HG03280 (cell line): ENCODE results near the gene USP16.

Experiments used
- ATAC-seq: cut with Tn5 transposase; IDR thresholded peaks from one replicate; pipeline ENCODE4 v1.9.1; 2021; ENCODE audit warnings: mild to moderate bottlenecking, moderate library complexity; ENCODE audit not compliant: unreplicated experiment

The USP16 gene

GRCh38 chr21:29082046-29082815, 57.8 kb downstream of the USP16 start:
- ATAC-seq, result no peak

- no peak for ATAC-seq
Observed at GRCh38 chr21:29083306-29083705, 58.8 kb downstream of the USP16 start.

DNA sequence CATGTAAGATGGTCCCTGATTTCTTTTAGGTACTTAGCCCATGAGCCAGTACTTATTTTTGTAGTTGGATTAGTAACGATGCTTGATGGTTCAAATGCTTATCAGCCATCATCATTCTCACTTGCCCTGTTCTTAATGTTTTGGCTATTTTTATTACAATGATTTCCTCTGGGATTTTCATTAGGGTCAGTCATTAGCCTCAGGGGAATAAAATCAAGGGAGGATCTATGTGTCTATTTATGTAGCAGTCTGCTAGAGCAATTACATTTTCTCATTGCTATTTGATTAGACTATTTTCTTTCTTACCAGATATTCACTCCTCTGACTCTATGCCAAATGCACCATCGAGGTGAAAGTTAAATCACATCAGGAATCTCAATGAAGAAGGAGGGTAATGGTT, 59.9 kb downstream of the USP16 start:
- ATAC-seq, result no peak

DNA sequence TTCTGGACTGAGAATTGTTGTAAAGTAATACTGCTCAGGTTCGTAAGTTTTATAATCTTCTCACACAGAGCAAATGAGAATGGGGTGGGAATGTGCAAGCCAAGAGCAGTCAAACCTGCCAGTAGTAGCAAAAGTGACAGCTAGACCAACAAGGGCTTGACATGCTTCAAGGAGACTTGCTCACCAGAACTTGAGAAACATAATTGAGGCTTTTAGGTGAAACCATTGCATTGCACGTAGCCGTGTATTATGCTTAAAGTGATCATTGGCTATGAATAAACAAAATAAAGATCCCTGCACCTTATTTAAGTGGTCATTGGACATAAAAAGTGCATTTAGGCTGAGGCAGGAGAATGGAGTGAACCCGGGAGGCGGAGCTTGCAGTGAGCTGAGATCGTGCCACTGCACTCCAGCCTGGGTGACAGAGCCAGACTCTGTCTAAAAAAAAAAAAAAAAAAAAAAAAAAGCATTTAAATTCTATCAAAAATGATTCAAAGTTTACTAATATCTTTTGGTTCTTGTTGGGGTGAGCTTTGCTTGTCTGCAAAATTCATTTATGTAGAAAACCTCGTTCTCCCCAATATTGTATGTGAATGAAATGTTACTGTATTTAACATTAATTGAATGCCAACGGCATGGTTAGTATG, 60.8 kb downstream of the USP16 start:
- ATAC-seq, result no peak

- no peak for ATAC-seq
Observed at GRCh38 chr21:29091033-29091432, 66.6 kb downstream of the USP16 start.

DNA sequence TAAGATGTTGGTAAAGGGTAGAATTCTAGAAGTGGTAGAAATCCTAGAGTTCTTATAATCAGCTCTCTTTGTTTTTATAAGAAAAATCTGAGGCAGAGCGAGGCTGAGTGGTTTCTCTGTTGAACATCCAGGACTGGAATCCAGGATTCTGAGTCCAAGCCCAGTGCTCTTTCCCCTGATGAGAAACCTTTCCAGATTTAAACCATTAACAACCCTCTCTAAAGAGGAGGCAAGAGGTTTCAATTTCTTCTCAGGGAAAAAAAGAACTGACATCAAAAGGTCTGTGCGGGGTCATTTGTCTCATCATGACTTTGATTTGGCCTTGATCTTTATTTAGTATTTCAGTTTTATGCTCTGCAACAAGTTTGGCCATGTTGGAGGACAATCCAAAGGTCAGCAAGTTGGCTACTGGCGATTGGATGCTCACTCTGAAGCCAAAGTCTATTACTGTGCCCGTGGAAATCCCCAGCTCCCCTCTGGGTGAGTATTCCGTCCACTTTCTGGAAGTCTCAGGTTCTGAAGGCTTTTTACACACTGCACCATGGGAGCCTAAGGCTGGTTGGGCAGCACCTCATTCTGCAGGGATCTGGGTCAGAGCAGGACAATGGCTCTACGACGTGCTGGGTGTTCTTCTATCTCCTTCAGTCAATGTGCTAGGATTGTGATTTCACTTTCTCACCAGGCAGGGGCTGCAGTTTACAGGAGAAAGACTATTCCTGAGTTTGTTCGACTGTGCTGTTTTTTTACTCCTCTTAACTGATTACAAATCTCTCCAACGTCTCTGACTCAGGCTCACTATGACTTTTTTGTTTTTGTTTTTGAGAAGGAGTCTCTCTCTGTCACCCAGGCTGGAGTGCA, 67.9 kb downstream of the USP16 start:
- ATAC-seq, result no peak

DNA sequence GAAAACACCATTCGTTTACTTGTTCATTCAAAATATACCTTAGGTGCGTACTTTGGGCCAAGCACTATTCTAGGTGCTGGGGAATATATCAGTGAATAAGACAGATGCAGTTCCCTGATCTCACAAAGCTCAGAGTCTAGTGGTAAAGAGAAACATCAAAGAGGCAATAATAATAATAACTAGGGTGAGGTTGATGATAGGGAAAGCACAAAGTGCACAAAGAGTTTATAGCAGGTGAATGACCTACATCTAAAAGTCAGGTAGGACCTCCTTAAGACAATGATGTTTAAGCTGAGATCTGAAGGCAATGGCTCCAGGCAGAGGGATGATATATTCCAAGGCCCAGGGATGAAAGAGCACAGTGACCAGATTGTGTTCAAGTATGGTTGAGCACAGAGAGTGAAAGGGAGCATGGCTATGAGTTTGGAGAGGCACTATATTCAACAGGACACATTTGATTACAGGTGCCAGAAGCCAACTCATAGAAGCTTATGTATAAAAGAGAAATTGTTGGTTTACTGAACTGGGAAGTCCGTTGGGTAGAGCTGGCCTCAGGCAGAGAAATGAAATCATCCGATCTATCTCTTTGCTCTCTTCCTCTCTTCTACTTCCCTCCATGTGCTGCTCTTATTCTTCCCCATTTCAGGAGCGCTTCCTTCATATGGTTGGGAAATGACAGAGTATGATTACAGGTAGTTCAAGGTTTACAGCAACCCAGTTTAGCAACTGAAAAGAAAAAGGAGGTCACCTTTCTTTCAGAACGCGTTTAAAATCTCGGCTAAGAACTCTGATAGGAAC, 71.9 kb downstream of the USP16 start:
- ATAC-seq, result no peak

DNA sequence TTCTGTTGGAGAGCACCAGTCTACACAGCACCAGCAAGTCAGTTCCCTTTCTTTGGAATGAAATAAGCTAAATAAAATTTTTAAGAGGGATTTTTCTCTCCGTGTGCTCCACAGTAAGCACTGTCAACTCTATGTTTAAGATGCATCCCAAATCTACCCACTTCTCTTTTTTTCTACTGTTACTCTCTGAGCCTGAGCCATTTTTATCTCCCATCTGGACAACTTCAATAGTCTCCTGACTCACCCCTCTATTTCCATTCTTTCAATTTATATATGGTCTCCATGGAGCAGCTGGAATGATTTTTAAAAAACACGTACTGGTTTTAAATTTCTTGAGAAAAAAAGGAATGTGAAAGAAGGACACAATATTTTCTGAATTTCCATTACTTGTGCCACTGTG, 73.7 kb downstream of the USP16 start:
- ATAC-seq, result no peak

DNA sequence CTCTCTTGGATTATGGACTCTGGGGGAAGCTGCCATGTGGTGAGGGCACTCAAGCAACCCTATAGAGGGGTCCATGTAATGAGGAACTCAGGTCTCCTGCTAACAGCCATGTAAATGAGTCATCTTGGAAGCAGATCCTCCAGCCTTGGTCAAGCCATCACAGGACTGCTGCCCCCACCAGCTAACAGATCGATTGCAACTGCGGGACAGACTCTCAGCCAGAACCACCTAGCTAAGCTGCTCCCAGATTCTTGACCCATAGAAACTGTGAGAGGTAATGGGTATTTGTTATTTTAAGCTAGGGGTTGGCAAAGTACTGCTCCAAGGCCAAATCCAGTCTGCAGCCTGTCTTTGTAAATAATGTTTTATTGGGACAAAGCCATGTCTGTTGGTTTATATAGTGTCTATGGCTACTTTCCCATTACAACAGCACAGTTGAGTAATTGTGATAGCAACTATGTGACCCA, 78.4 kb downstream of the USP16 start:
- ATAC-seq, result no peak
